ENCODE data around the gene BAD.
"Not testable (repeated sequence)": the region's sequence is repeated elsewhere in the genome, so short reads cannot be mapped to it uniquely, and the experiment has no call there.

The BAD gene

DNA sequence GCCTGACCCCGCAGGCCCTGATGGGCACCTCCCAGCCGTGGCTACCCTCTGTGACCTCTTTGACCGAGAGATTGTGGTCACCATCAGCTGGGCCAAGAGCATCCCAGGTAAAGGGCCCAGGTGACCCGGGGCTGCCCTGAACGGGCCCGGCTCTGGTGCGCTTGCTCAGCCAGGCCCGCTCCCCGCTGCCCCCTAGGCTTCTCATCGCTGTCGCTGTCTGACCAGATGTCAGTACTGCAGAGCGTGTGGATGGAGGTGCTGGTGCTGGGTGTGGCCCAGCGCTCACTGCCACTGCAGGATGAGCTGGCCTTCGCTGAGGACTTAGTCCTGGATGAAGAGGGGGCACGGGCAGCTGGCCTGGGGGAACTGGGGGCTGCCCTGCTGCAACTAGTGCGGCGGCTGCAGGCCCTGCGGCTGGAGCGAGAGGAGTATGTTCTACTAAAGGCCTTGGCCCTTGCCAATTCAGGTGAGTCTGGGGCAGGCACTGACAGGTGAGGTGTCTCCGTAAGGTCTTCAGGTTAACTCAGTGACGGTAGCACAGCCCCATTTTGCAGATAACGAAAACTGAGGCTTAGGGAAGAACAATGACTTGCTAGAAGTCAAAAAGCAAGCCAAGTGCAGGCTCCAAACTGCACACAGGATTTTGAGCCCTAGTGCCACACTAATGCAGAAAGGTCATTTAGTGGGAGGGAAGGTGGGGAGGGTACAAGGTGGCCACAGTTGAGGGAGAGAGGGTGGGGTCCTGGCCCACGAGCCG, 30.5 kb upstream of the BAD start:
- DNase-seq = no peak

- no peak for DNase-seq
Measured at GRCh38 chr11:64314146-64314804, 29.8 kb upstream of the BAD start.

DNA sequence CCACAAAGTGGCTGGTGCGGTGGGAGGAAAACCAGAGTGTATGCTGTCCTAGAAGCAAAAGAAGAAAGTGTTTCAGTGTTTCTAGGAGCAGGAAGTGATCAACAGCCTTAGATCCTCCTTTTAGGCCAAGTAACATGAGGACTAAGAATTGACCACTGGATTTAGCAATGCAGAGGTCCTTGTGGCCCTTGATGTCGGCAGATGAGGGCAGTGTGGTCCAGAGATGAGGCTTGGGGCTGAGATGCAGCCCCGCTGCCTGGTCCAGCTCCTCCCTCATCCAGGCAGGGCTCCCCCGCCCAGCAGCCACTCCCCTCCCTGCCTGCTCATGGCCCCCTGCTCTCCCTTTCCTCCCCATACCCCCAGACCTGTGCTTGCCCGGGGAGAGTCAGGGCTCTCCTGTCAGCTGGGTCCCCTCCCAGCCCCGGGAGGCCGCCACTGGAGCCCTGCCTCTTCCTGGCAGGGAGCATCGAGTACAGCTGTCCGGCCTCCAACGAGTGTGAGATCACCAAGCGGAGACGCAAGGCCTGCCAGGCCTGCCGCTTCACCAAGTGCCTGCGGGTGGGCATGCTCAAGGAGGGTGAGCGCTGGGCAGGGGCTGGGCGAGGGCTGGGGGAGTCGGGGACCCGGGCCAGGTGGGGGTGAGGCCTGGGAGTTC, 29.2 kb upstream of the BAD start:
- DNase-seq = no peak

DNA sequence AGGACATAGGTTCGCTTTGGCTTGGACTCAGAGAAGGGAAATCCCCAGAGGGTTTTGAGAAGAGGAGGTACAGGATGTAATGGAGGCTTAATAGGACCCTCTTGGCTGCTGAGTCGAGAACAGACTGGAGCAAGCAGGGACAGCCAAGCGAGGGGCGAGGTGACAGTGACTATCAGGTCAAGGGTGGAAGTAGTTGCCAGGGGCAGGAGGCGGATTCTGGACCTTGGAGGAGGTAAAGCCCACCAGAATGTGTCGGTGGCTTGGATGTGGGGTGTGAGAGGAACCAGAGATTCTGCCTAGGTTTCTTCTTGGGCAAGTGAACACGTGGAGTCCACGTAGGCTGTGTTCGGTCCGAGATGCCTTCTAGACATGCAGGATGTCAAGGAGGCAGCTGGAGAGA, 28.5 kb upstream of the BAD start:
- no peak for DNase-seq

GRCh38 chr11:64307795-64308194, 23.3 kb upstream of the BAD start:
- DNase-seq = not testable (repeated sequence)

DNA sequence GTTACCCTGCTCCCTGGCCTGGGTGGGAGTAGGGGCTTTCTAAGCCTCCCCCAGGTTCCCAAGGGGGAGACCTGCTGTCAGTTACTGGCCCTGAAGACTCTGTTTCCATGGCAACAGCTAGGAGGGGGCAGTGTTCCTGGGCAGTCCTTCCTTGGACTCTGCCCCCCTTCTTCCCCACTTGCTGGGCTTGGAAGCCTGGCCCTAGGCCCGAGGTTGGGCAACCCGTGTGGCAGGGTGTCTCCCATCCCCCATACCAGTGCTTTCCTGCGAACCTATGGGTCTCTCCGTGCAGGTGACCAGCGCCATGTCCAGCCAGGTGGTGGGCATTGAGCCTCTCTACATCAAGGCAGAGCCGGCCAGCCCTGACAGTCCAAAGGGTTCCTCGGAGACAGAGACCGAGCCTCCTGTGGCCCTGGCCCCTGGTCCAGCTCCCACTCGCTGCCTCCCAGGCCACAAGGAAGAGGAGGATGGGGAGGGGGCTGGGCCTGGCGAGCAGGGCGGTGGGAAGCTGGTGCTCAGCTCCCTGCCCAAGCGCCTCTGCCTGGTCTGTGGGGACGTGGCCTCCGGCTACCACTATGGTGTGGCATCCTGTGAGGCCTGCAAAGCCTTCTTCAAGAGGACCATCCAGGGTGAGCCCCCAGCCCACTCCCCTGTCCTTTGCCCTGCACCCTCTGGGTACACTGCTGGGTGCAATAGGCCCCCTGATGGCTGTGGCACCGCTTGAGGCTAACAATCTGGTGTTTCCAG, 22.6 kb upstream of the BAD start:
- no peak for DNase-seq

DNA sequence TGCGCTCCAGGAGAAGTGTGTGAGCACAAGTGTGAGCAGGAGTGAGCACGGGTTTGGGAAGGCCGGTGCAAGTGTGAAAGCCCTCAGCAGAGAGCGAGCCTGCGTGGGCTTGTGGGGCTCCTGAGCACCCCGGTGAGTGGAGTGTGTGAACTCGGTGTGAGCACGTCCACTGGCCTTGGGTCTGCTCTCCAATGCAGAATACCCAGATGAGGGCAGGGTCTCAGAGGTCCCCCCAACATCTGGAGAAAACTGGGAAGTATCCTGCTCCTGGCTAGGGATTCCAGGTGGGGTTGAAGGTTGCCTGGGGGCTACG, 22.1 kb upstream of the BAD start:
- DNase-seq = no peak

- peak; percentile 64 for DNase-seq
Measured at GRCh38 chr11:64305691-64306562, 21.5 kb upstream of the BAD start.

DNA sequence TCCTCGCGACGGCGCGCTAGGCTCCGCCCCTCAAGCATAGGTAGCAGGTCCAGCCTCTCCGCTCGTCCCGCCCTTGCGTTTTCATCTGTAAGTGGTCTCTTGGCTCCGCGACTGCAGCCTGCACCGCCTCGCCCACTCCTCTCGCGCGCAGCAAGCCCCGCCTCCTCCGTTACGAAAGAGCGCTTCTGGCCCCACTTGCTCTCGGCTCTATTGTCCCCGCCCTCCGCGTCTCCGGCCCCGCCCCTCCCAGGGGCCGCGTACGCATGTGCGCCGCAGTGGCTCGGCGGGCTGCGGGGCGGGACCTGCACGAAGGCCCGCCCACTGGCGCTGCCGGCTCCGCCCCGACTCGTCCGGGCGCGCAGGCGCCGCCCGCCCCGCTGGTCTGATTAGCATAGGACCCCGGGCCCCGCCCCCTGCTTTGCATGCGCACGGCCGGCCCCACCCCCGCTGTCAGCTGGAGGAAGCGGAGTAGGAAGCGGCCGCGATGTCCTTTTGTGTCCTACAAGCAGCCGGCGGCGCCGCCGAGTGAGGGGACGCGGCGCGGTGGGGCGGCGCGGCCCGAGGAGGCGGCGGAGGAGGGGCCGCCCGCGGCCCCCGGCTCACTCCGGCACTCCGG, 20.7 kb upstream of the BAD start, which contains the start of gene ESRRA:
TSS of gene ESRRA (plus strand) at position 450 of the 616 bp plus-strand sequence. CDS start 1,656 bp downstream, outside the sequence.
- peak; percentile 100 for DNase-seq

GRCh38 chr11:64304316-64305072, 20.0 kb upstream of the BAD start:
- peak; percentile 96 for DNase-seq

DNA sequence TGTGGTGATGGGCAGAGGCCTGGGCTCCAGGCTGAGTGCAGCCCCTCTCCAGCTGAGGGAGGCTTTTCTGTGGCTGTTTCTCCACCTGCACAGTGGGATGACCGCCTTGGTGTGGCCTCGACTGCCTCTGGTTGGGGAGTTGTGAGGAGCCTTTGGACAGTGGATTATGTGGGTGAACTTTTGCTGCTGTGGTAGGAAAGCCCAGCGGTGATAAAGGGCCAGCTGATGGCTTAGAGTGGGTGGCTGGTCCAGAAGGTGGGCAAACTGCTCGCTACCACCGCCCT, 19.5 kb upstream of the BAD start:
- no peak for DNase-seq

DNA sequence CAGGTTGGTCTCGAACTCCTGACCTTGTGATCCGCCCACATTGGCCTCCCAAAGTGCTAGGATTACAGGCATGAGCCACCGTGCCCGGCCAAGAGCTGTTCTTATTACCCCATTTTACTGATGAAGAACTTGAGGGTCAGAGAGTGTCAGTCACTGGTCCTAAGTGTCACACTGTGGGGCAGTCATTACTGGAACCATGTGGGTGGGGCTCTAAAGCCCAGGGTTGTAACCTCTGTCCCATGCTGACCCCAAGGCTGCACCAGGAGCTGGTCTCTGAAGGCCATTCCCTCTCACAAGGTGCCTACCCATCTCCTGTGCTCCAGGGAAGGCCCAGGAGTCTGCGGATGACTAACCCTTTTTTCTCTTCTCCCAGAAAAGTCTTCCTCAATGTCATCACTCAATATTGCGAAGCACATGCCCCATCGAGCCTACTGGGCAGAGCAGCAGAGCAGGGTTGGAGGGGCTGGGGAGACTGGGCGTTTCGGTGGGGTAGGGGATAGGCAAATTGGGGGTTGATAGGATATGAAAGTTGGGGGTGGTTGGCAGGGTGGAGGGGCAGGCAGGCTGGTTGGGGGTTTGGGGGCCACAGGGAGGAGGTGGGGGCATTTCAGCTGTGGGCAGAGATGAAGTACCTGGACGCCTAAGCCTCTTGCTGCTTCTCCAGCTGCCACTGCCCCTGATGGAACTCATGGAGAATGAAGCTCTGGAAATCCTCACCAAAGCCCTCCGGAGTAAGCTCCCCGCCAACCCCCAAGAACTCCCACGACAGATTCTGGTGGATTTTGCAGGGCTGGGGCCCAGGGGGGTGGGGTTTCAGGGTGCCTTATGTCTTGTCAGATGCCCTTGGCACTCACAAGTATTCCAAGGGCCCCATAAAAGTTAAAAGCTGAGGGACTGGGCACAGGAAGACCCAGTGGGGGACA, 18.9 kb upstream of the BAD start:
- DNase-seq = no peak

- DNase-seq = no peak
Measured at GRCh38 chr11:64299847-64300648, 15.6 kb upstream of the BAD start, which contains the start of gene CATSPERZ. Gene CATSPERZ (plus strand): TSS chr11:64300358. CDS start chr11:64300411, 53 bp downstream.

DNA sequence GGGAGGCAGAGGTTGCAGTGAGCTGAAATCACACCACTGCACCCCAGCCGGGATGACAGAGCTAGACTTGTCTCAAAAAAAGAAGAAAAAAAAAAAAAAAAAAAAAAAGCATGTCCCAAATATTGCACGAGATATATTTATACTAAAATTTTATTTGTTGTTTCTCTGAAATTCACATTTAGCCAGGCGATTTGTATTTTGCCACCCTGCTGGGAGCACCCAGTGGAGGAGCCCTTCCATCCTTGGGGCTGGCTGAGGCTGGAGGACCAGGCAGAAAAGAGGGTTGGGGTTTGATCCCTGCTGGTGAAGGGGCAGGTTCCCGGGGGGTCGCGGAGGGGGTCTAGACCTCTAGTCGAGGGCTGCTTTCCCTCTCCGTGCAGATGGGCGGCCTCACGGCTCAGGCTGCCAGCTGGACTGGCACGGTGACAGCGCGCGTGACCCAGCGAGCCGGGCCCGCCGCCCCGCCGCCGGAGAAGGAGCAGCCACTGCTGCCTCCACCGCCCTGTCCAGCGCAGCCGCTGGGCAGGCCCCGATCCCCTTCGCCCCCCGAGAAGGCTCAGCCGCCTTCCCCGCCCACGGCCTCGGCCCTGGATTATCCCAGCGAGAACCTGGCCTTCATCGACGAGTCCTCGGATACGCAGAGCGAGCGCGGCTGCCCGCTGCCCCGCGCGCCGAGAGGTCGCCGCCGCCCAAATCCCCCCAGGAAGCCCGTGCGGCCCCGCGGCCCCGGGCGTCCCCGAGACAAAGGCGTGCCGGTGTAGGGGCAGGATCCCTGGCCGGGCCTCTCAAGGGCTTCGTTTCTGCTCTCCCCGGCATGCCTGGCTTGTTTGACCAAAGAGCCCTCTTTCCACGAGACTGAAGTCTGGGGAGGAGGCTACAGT, 14.7 kb upstream of the BAD start:
- no peak for DNase-seq

DNA sequence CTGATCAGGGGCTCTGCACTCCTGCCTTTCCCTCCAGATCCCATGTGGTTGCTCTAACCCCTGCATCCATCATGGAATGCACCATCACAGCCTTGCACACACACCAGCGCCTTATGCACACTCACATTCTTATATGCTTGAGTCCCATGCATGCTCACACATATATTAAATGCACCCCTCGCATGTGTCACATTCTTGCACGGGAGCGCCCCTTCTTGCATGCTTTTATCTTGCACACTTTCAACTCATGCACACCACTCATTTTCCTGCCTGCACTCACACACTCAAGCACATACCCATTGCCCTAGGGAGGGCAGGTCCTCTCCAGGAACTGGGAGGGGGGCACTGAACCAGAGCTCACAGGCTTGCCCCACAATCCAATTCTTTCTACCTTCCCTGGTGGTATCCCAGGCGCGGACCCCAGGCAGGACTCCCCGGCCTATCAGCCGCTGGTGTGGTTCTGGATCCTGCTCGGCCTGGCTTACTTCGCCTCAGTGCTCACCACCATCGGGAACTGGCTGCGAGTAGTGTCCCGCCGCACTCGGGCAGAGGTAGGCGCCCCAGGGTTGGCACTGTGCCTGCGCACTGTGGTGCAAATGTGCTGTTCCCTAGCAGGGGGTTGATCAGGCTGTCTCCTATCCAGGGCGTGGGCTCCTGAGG, 13.4 kb upstream of the BAD start:
- no peak for DNase-seq

DNA sequence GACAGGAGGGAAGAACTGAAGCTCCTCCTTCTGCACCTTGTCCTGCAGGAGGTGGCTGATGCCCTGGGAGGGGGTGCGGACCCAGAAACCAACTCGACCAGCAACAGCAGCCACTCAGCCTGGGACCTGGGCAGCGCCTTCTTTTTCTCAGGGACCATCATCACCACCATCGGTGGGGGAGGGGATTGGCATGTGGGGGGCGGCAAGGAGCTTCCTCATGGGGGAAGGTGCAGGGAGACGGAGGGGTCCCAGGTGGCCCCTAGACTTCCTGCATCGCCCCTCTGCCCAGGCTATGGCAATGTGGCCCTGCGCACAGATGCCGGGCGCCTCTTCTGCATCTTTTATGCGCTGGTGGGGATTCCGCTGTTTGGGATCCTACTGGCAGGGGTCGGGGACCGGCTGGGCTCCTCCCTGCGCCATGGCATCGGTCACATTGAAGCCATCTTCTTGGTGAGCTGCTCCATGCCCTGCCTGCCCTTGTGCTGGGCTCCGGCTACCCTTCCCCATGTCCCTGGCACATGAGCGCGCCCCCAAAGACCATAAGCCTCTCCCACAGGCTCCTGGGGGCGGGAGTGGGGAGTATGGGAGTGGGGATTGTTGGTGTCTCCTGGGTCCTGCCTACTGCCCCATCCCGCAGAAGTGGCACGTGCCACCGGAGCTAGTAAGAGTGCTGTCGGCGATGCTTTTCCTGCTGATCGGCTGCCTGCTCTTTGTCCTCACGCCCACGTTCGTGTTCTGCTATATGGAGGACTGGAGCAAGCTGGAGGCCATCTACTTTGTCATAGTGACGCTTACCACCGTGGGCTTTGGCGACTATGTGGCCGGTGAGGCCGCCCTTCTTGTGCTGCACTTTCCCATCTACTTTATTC, 12.6 kb upstream of the BAD start:
- no peak for DNase-seq

- DNase-seq = no peak
Measured at GRCh38 chr11:64296236-64296635, 11.8 kb upstream of the BAD start.

All from activated CD4-positive, alpha-beta T cell treated with anti-CD3 and anti-CD28 coated beads, Interleukin-2, amount 50 U/mL, for 1 hour (primary cell).